NCI-H2227 treated with DMSO at 0.1 percent for 48 hours (cell line): Measurements from ENCODE around the gene LRP10.
A peak's percentile ranks its signal among the peaks of the same experiment; 100 is the strongest.

Source experiments
- DNase-seq: peaks from one replicate; lab custom pipeline; 2025; lab: John Stamatoyannopoulos, UW

The LRP10 gene

DNA sequence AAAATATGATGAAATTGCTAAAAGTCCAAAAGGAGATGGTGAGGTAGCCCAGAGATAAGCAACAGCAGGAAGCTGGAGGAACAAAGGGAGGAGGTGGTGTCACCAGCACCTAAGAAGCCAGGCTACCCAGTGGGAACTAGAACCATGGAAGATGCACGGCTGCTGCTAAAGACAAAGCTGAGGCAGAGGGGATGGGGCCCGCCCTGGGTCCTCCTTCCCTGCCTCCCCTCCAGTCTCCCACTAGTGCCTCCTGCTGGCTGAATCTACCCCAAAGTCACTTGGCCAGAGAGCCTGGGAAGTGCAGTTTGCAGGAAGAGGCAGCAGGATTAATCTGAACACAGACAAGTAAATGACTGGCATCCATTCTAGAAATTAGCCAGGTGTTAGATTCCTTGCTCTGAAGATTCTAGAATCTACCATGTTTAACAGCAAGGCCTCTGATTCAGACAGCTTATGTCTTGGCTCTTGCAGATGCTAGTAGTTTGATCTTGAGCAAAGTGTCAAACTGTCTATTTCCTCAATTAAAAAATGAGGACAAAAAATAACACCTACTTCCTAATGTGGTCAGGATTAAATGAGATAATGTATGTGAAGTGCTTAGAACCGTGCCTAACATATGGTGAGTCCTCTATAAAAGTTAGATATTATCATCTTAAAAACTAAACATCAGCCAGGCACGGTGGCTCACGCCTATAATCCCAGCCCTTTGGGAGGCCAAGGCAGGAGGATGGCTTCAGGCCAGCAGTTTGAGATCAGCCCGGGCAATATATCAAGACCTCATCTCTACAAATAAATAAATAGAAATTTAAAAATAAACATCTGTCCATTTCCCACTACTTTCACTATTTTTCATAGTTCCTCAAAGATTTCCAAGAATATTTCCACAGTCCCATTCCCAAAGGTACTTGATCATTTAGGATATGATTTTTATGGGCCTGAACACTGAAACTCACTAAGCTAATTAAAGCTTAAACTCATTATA lies 5.8 kb upstream of the LRP10 start:
- no peak for DNase-seq

GRCh38 chr14:22866874-22867273 lies 4.7 kb upstream of the LRP10 start:
- no peak for DNase-seq

DNA sequence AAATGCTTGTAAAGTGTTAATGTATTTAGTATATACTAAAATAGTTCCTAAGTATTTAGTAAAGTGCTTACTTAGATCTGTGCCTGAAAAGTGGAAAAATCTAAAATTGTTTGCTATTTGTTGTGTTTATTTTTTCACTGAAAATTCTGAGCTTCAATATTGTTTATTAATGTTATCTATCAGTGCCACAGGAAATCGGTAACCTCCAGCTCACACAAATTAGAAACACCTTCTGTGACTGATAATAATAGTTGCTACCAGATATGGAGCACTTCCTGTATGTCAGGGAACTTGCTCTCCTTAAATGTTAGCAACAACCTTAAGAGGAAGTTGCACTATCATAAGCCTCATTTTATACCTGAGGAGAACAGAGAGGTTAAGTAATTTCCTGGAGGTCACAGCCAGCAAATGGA lies 723 bp upstream of the LRP10 start:
- no peak for DNase-seq

GRCh38 chr14:22872033-22872832 lies 693 bp downstream of the LRP10 start:
- DNase-seq = peak; percentile 61

DNA sequence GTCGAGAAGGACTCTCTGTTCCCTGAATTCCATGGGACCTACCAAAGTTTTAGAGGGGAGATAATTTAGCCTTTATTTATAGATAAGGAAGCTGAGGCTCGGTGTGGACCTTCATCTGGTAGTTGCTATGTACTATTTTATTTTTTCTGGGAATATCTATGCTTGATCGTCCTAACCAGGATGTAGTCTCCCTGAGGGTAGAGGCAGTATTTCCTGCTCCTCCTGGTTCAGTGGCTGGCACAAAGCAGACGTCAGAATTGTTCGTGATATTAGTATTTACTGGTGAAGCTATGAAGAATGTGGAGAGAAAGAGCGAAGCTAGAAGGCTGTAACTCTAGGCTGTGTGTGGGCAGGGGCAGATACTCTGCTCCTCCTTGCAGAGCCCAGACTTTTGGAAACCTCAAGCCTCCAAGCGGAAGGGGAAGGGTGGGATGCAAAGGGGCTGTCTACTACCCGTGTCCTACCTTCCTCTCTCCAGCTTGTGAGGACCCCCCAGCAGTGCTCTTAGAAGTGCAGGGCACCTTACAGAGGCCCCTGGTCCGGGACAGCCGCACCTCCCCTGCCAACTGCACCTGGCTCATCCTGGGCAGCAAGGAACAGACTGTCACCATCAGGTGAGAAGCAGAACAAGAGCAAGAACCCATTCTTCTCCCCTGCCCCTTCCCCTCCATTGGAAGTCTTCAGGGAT lies 1.4 kb downstream of the LRP10 start:
- DNase-seq = no peak

- no peak for DNase-seq
Measured at GRCh38 chr14:22875003-22875747, 3.6 kb downstream of the LRP10 start.

DNA sequence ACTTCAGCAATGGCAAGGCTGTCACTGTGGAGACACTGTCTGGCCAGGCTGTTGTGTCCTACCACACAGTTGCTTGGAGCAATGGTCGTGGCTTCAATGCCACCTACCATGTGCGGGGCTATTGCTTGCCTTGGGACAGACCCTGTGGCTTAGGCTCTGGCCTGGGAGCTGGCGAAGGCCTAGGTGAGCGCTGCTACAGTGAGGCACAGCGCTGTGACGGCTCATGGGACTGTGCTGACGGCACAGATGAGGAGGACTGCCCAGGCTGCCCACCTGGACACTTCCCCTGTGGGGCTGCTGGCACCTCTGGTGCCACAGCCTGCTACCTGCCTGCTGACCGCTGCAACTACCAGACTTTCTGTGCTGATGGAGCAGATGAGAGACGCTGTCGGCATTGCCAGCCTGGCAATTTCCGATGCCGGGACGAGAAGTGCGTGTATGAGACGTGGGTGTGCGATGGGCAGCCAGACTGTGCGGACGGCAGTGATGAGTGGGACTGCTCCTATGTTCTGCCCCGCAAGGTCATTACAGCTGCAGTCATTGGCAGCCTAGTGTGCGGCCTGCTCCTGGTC lies 4.3 kb downstream of the LRP10 start:
- no peak for DNase-seq

GRCh38 chr14:22877000-22877501 lies 5.5 kb downstream of the LRP10 start:
- DNase-seq = no peak

GRCh38 chr14:22878271-22879246 lies 7.0 kb downstream of the LRP10 start:
- no peak for DNase-seq

- DNase-seq = no peak
Measured at GRCh38 chr14:22882064-22882463, 10.5 kb downstream of the LRP10 start.

- peak; percentile 52 for DNase-seq
Measured at GRCh38 chr14:22882529-22883172, 11.1 kb downstream of the LRP10 start.

DNA sequence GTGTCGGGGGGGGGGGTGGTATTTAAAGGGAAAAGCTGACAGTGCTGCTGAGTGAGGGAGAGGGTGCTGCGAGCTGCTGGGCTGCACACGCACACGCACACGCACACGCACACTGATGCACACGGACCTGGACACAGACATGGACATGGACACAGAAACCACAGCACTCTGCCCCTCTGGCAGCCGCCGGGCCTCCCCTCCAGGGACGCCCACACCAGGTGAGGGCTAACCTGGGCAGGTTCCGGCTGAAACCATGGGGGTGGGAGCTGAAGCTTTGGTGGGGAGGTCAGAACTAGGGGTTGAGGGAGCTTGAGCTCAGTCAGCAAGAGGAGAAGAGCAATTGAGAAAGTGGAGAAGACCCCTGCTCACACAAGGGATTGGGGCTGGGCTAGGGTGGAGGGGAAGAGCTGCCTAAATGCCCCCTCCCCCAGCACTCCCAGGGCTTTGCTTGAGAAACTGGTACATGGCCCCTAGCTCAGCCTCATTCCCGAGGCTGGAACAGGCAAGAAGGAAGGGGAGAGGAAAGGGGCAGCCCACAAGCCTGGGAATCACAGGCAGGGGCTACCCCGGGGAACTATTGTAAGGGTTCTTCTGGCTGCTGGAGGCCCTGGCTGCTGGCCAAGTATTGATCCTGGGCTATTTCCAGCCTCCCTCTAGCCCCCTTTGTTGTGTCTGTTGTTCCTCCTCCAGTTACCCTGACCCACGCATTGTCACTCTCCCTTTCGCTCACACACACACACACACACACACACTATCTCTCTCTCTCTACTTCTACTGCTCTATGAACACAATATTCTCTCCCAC lies 11.8 kb downstream of the LRP10 start, which contains the start of gene REM2:
REM2 (plus strand) TSS at position 50 of the 804 bp plus-strand sequence; CDS start at position 116, 66 bp downstream.
- DNase-seq = peak; percentile 85

- DNase-seq = no peak
Measured at GRCh38 chr14:22884076-22884737, 12.7 kb downstream of the LRP10 start.

DNA sequence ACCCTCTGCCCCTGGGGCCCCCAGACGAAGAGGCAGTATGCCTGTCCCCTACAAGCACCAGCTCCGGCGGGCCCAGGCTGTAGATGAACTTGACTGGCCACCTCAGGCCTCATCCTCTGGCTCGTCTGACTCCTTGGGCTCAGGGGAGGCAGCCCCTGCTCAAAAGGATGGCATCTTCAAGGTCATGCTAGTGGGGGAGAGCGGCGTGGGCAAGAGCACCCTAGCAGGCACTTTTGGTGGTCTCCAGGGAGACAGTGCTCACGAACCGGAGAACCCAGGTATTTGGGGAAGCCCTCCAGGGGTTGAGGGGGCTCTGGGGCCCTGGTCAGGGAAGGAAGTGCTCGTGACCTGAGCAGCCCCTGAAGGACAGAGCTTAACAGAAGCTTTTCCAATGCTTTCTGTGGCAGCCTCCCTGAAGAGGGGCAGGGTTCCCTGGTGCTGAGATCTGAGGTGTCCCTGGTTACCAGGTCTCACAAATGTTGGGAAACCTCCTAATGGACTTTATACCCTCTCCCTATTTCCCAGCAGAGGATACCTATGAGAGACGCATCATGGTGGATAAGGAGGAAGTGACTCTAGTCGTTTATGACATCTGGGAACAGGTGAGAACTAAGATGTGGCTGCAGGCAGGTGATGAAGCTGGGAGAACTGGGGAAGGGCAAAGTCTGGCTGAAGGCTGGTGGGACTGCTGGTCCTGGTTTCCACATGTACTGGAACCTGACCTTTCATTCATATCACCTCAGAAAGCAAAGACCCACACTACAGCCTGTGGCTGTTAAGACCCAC lies 13.4 kb downstream of the LRP10 start:
- DNase-seq = no peak

DNA sequence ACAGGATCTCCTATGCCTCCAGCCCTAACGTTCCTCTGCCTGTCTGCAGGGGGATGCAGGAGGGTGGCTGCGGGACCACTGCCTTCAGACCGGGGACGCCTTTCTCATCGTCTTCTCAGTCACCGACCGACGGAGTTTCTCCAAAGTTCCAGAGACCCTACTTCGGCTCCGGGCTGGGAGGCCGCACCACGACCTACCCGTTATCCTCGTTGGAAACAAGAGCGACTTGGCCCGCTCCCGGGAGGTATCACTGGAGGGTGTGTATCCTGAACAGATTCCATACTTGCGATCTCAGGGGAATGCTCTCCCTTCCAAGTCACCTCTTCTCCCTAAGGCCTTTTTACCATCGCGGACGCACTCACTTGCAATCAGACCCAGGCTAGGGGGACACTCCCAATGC lies 14.4 kb downstream of the LRP10 start:
- no peak for DNase-seq

- DNase-seq = peak; percentile 52
Measured at GRCh38 chr14:22886500-22887259, 15.1 kb downstream of the LRP10 start.
